Skeletal muscle satellite cell (primary cell): ENCODE data around the gene CEACAM4.
"Not testable (repeated sequence)": the region's sequence is repeated elsewhere in the genome, so short reads cannot be mapped to it uniquely, and the experiment has no call there.

Source experiments
- H3K27me3 ChIP-seq: 2 replicates; pipeline ENCODE4 v1.7.0; 2013; ENCODE audit warnings: low read length; ENCODE audit not compliant: control insufficient read depth, insufficient read depth
- H3K36me3 ChIP-seq: 2 replicates; pipeline ENCODE4 v1.7.0; 2013; ENCODE audit warnings: mild to moderate bottlenecking, control low read depth, low read length; ENCODE audit not compliant: insufficient read depth
- H3K4me1 ChIP-seq: 2 replicates; pipeline ENCODE4 v1.7.0; 2013; ENCODE audit warnings: low read length; ENCODE audit not compliant: control insufficient read depth, insufficient read depth
- H3K4me2 ChIP-seq: 2 replicates; pipeline ENCODE4 v1.7.0; 2013; ENCODE audit warnings: mild to moderate bottlenecking, low read length
- H3K4me3 ChIP-seq: 2 replicates; pipeline ENCODE4 v1.7.0; 2013; ENCODE audit warnings: low read length
- H3K9ac ChIP-seq: 2 replicates; pipeline ENCODE4 v1.7.0; 2013; ENCODE audit warnings: mild to moderate bottlenecking, low read depth, low read length, moderate library complexity
- H3K9me3 ChIP-seq: replicated peaks from 2 replicates; pipeline ENCODE4 v1.7.0; 2013; ENCODE audit warnings: mild to moderate bottlenecking, control low read depth, low read length

Gene CEACAM4

DNA sequence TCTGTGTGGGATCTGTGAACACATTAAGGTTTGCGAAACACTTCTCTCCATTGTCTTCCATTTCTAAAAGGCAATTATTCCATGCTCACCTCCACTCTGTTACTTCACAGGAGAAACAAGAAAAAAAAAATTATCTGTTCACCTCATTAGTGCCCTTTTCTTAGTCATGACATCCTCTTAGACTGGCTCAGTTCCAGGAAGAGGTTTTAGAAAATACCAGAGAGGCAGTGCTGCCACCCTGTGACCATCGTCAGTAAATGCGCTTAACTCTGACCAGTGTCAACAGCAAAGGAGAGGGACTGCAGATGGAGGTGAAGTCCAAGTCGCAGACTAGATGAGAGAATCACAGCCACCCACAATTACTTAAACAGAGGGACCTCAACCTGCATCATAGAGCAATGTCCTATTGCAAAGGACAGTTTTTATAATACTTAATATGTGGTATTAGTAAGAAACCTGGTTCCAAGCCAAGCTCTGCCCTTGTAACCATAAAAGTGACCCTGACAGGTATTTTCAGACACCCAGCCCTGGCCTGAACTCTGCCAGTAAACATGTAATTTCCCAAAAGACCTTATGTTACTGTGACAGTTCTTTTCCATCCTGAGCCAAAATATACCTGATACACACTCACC lies 31.5 kb downstream of the CEACAM4 start:
- Histone ChIP-seq H3K36me3 (no peaks in the 10 kb centered on the region), H3K4me1 (no peaks in the 10 kb centered on the region), H3K4me3 (no peak overlapping the region), H3K27me3 (peaks cover 13% of the 10 kb centered on the region), H3K9me3 (no peaks in the 10 kb centered on the region), H3K4me2 (no peak overlapping the region), H3K9ac (no peak overlapping the region)

GRCh38 chr19:41591951-41592562 lies 34.8 kb downstream of the CEACAM4 start:
- Histone ChIP-seq H3K4me1 (no peaks in the 10 kb centered on the region), H3K4me2 (no peak overlapping the region), H3K4me3 (no peak overlapping the region), H3K9me3 (no peaks in the 10 kb centered on the region), H3K9ac (no peak overlapping the region), H3K36me3 (no peaks in the 10 kb centered on the region), H3K27me3 (peaks cover 7% of the 10 kb centered on the region)

DNA sequence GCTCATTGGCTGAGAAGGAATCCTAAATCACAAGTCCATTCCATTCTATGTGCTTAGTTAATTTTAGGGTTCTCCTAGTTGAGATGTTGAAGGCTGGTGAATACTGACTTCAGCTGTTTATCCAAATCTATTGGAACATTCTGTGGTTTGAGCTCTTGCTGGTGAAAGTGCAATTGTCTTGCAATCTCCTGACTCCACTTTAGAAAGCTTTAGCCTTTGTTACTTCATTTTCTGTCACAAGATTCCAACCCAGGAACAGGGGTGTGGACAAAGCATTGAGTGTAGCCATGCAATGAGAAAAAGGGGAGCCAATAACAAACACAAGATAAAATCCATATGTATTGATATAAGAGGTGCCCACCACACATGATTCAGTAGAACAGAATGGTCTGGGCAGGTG lies 35.9 kb downstream of the CEACAM4 start:
- no peaks in the 10 kb centered on the region for H3K27me3 ChIP-seq

DNA sequence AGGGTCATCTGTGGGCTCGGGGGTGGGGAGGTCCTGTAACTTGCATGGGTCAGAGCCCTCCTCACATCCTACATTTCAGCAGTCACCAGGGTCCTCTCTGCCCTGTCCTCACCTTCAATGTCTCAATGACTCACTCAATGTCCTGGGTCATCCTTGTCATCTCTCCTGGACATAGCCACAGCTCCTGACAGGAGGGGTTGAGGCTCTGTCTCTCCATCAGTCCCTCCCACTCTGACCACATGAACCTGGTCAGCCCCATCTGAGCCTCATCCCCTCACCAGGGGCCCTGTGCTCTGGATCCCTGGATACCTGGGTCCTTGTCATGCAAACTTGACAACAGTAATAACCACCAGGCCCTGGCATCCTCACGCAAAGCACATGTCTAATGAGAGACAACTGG lies 37.5 kb downstream of the CEACAM4 start:
- Histone ChIP-seq H3K9ac (no peak overlapping the region), H3K4me3 (no peak overlapping the region), H3K4me1 (no peaks in the 10 kb centered on the region), H3K27me3 (no peaks in the 10 kb centered on the region), H3K9me3 (no peaks in the 10 kb centered on the region), H3K4me2 (no peak overlapping the region), H3K36me3 (no peaks in the 10 kb centered on the region)

More for the DNA sequence above, 35.9 kb downstream of the CEACAM4 start:
- H3K4me3 ChIP-seq = no peak overlapping the region
- H3K9me3 ChIP-seq = no peaks in the 10 kb centered on the region
- no peaks in the 10 kb centered on the region for H3K36me3 ChIP-seq
- no peak overlapping the region for H3K9ac ChIP-seq
- H3K4me2 ChIP-seq = no peak overlapping the region
- no peaks in the 10 kb centered on the region for H3K4me1 ChIP-seq

GRCh38 chr19:41588497-41589209 lies 38.2 kb downstream of the CEACAM4 start:
- Histone ChIP-seq H3K9ac (no peak overlapping the region), H3K4me1 (no peaks in the 10 kb centered on the region), H3K4me3 (no peak overlapping the region), H3K36me3 (no peaks in the 10 kb centered on the region), H3K27me3 (no peaks in the 10 kb centered on the region), H3K4me2 (no peak overlapping the region), H3K9me3 (no peaks in the 10 kb centered on the region)

- H3K9ac ChIP-seq = no peak overlapping the region
- no peaks in the 10 kb centered on the region for H3K36me3 ChIP-seq
- H3K9me3 ChIP-seq = no peaks in the 10 kb centered on the region
- H3K4me2 ChIP-seq = no peak overlapping the region
- H3K4me1 ChIP-seq = no peaks in the 10 kb centered on the region
- H3K27me3 ChIP-seq = no peaks in the 10 kb centered on the region
- H3K4me3 ChIP-seq = no peak overlapping the region
These were observed 39.0 kb downstream of the CEACAM4 start for GRCh38 chr19:41587838-41588210.

DNA sequence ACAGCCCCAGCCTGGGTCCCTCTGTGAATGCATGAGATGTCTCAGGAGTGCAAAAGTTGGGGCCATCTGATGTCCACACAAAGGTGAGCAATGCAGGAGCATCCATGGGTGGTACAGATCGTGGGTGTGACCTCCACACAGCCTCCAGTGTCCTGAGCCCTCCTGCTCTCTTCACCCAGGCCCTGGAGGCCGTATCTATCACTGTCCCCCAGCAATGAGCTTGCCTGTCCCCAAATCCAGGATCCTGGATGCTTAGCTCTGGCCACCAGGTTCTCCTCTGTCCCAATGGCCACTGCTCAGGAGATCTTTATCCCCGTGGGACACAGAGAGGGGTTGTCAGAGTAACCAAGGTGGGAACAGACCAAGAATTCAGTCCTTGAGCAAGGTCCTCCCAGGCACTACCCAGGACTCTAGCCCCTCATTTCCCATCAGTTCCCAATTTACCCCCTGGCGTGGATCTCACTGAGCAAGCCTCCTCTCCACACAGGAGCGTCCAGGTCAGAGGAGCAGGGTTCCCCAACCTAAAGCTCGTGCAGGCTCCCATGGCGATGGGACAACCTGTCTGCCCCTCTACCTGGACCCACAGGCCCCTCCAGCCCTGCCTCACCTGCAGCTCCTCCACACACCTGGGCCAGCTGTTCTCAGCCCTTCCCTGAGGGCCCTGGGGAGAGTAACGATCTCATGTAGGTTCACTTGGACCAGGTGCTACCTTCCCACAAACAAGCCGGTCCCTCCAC lies 39.6 kb downstream of the CEACAM4 start:
- Histone ChIP-seq H3K9me3 (no peaks in the 10 kb centered on the region), H3K4me1 (no peaks in the 10 kb centered on the region), H3K4me2 (no peak overlapping the region), H3K4me3 (no peak overlapping the region), H3K27me3 (no peaks in the 10 kb centered on the region), H3K9ac (no peak overlapping the region), H3K36me3 (no peaks in the 10 kb centered on the region)

DNA sequence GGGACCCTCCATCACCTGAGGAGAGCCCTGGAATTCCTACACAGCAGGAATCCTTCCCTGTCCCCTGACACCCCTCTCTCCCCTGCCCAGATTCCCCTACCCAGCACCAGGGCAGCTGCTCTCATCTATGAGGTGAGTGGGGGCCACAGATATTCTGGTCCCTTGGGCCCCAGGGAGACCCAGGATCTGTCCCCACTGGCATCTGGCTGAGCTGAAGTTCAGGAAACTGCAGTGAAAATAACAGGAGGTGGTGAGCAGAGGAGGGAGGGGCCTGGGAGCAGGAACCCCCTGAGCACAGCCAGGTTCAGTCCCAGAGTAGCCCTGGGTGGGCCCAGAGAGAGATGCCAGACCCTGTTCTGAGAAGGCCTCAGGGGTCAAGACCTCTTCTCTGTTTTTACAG lies 40.8 kb downstream of the CEACAM4 start:
- no peaks in the 10 kb centered on the region for H3K27me3 ChIP-seq
- H3K9ac ChIP-seq = no peak overlapping the region
- no peak overlapping the region for H3K4me3 ChIP-seq
- H3K9me3 ChIP-seq = no peaks in the 10 kb centered on the region
- H3K4me2 ChIP-seq = no peak overlapping the region
- no peaks in the 10 kb centered on the region for H3K36me3 ChIP-seq
- H3K4me1 ChIP-seq = no peaks in the 10 kb centered on the region

GRCh38 chr19:41584931-41585330 lies 41.9 kb downstream of the CEACAM4 start:
- H3K36me3 ChIP-seq = no peaks in the 10 kb centered on the region
- no peak overlapping the region for H3K4me3 ChIP-seq
- no peaks in the 10 kb centered on the region for H3K27me3 ChIP-seq
- H3K9ac ChIP-seq = no peak overlapping the region
- H3K9me3 ChIP-seq = no peaks in the 10 kb centered on the region
- H3K4me2 ChIP-seq = no peak overlapping the region
- H3K4me1 ChIP-seq = no peaks in the 10 kb centered on the region

DNA sequence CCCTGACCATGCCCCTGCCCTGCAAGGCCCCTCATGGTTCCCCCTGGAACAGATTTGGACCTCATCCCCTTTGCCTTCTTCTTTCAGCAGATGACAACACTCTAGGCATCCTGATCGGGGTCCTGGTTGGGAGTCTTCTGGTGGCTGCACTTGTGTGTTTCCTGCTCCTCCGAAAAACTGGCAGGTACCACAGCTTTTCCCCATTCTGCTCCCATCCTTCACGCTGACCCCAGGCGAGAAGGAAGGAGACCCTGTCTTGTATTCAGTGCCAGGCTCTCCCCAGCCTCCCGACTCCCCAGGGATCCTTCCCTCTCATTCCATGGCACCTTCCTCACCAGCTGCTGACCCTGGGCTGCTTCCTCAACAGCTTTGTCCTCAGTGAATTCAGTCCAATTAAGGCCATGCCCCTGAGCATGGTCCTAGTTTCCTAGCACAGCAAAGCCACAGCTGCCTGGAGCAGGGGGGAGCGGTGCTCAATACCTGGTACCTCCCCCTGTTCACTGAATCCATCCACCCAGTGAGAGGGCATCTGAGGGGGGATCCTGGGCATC lies 42.5 kb downstream of the CEACAM4 start:
- Histone ChIP-seq H3K4me2 (no peak overlapping the region), H3K9ac (no peak overlapping the region), H3K27me3 (no peaks in the 10 kb centered on the region), H3K36me3 (no peaks in the 10 kb centered on the region), H3K4me3 (no peak overlapping the region), H3K4me1 (no peaks in the 10 kb centered on the region), H3K9me3 (no peaks in the 10 kb centered on the region)

GRCh38 chr19:41582577-41583182 lies 44.2 kb downstream of the CEACAM4 start:
- not testable (repeated sequence) for H3K9ac ChIP-seq, H3K4me2 ChIP-seq, H3K36me3 ChIP-seq, H3K4me1 ChIP-seq, H3K4me3 ChIP-seq, H3K9me3 ChIP-seq, H3K27me3 ChIP-seq
